SU-DHL-6 (cell line): ENCODE measurements around the gene NUSAP1.

Source experiments
- H2AFZ ChIP-seq: fragments of 200-600 bp; sonication (generic); 2 replicates; pipeline ENCODE4 v1.6.1; 2014; ENCODE audit warnings: low read depth, mild to moderate bottlenecking, moderate library complexity, mixed read lengths, antibody characterized with exemption, low read length; ENCODE audit not compliant: severe bottlenecking
- H3F3A ChIP-seq: fragments of 200-600 bp; shearing (Covaris generic); 2 replicates; pipeline ENCODE4 v1.6.0; 2016; ENCODE audit warnings: antibody characterized with exemption, mild to moderate bottlenecking; ENCODE audit not compliant: insufficient read depth
- H3K27ac ChIP-seq: fragments of 200-600 bp; sonication (generic); 2 replicates; pipeline ENCODE4 v1.5.1; 2016; ENCODE audit warnings: low read depth, mild to moderate bottlenecking, low read length, moderate library complexity, mixed read lengths
- H3K27me3 ChIP-seq: fragments of 200-600 bp; sonication (generic), shearing (Covaris generic); 2 replicates; pipeline ENCODE4 v1.6.0; 2014; ENCODE audit warnings: mild to moderate bottlenecking, low read length
- H3K36me3 ChIP-seq: fragments of 200-600 bp; sonication (generic); 2 replicates; pipeline ENCODE4 v1.6.1; 2014; ENCODE audit warnings: mild to moderate bottlenecking, low read length, mixed read lengths
- H3K4me2 ChIP-seq: fragments of 300-600, 200-600 bp; shearing (Covaris generic), sonication (generic); 2 replicates; pipeline ENCODE4 v1.6.0; 2014; ENCODE audit warnings: low read length, low read depth, mild to moderate bottlenecking; ENCODE audit not compliant: poor library complexity, severe bottlenecking
- H3K4me3 ChIP-seq: fragments of 200-600 bp; sonication (generic); 2 replicates; pipeline ENCODE4 v1.5.1; 2014; ENCODE audit warnings: antibody characterized with exemption, low read length, mild to moderate bottlenecking, mixed read lengths; ENCODE audit not compliant: insufficient read depth, poor library complexity, severe bottlenecking
- H3K79me2 ChIP-seq: fragments of 200-600 bp; sonication (generic); 2 replicates; pipeline ENCODE4 v1.6.1; 2014; ENCODE audit warnings: mild to moderate bottlenecking, low read length, moderate library complexity; ENCODE audit not compliant: insufficient read depth
- H3K9ac ChIP-seq: fragments of 200-600 bp; sonication (generic); 2 replicates; pipeline ENCODE4 v1.7.0; 2014; ENCODE audit warnings: mild to moderate bottlenecking, low read length
- H3K9me2 ChIP-seq: fragments of 200-600 bp; sonication (generic); replicated peaks from 2 replicates; pipeline ENCODE4 v1.6.1; 2014; ENCODE audit warnings: low read length; ENCODE audit not compliant: insufficient read depth
- H3K9me3 ChIP-seq: fragments of 200-600 bp; sonication (generic); 2 replicates; pipeline ENCODE4 v1.6.1; 2014; ENCODE audit warnings: low read length, mixed read lengths; ENCODE audit not compliant: insufficient read depth
- H4K20me1 ChIP-seq: fragments of 200-600 bp; sonication (generic); 2 replicates; pipeline ENCODE4 v1.6.1; 2014; ENCODE audit warnings: low read depth, mild to moderate bottlenecking, antibody characterized with exemption, low read length, moderate library complexity, mixed read lengths
- EZH2phosphoT487 ChIP-seq: fragments of 200-600 bp; sonication (generic), shearing (Covaris generic); conservative IDR thresholded peaks from 2 replicates; pipeline ENCODE4 v1.6.1; 2018; ENCODE audit warnings: mild to moderate bottlenecking, antibody characterized with exemption, low read length, moderate library complexity, mixed read lengths
- TF ChIP-seq, protein P1 (sequence below): fragments of 200-600 bp; sonication (generic); IDR thresholded peaks from one replicate; pipeline ENCODE4 v1.5.1; 2017; ENCODE audit warnings: antibody characterized with exemption, mild to moderate bottlenecking, low read length, moderate library complexity; ENCODE audit not compliant: insufficient read depth, poor library complexity, severe bottlenecking

The NUSAP1 gene

DNA sequence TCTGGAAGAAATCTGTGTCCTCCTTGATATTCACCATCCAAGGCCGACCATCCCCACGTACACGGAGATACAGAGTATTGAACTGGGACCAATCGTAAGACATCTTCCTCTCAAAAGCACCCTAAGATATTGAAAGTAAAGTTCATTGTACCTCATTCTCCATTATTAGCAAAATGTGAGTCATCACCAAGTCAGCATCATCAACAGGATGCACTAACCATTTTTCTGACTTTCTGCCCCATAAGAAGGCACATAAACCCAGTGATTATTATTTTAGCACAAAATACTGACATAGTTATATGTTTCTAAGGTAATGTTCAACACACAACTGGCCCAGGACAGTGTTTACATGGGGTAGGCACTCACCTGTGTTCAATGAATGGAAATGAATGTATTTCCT lies 62.2 kb downstream of the NUSAP1 start:
- H2AFZ ChIP-seq = no peak overlapping the region
- H3K9me3 ChIP-seq = no peaks in the 10 kb centered on the region
- no peak overlapping the region for H3K27ac ChIP-seq
- H3K4me3 ChIP-seq = no peak overlapping the region
- H4K20me1 ChIP-seq = no peaks in the 10 kb centered on the region
- H3K79me2 ChIP-seq = no peaks in the 10 kb centered on the region
- TF ChIP-seq, protein P1, sequence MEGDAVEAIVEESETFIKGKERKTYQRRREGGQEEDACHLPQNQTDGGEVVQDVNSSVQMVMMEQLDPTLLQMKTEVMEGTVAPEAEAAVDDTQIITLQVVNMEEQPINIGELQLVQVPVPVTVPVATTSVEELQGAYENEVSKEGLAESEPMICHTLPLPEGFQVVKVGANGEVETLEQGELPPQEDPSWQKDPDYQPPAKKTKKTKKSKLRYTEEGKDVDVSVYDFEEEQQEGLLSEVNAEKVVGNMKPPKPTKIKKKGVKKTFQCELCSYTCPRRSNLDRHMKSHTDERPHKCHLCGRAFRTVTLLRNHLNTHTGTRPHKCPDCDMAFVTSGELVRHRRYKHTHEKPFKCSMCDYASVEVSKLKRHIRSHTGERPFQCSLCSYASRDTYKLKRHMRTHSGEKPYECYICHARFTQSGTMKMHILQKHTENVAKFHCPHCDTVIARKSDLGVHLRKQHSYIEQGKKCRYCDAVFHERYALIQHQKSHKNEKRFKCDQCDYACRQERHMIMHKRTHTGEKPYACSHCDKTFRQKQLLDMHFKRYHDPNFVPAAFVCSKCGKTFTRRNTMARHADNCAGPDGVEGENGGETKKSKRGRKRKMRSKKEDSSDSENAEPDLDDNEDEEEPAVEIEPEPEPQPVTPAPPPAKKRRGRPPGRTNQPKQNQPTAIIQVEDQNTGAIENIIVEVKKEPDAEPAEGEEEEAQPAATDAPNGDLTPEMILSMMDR = no peak
- TF ChIP-seq EZH2phosphoT487 = no peak
- no peaks in the 10 kb centered on the region for H3K27me3 ChIP-seq
- no peak overlapping the region for H3K9ac ChIP-seq
- H3K9me2 ChIP-seq = no peaks in the 10 kb centered on the region
- H3K4me2 ChIP-seq = no peak overlapping the region
- no peaks in the 10 kb centered on the region for H3K36me3 ChIP-seq
- peaks cover 11% of the 10 kb centered on the region; the same call in 1 of the 2 replicates for H3F3A ChIP-seq

DNA sequence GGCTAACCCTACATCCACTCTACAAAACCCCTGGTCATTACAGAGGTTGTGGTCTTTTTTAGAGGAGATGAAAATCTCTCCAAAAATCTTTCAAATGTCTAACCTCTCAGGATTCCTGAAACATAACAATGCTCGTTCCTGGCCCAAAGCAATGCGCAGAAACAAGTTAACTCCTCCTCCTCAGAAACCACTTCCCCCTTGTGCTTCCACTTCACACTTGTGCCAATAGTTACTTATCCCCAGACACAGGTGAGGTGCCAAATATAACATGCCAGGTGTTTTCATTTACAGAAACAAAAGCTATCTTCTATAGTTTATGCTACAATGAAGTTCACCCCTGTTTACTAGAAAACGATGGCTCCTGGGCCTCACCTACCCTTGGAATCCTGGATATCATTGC lies 63.4 kb downstream of the NUSAP1 start:
- H3F3A ChIP-seq = peaks cover 11% of the 10 kb centered on the region; the same call in 1 of the 2 replicates
- no peak overlapping the region for H3K27ac ChIP-seq
- no peaks in the 10 kb centered on the region for H3K27me3 ChIP-seq
- no peaks in the 10 kb centered on the region for H3K9me3 ChIP-seq
- no peak overlapping the region for H3K4me2 ChIP-seq
- no peak overlapping the region for H2AFZ ChIP-seq
- no peaks in the 10 kb centered on the region for H3K36me3 ChIP-seq
- TF ChIP-seq EZH2phosphoT487 = no peak
- TF ChIP-seq, protein P1 = no peak
- 0 out of 2 replicates have a peak, but pooled peaks cover 2% of the 10 kb centered on the region for H3K79me2 ChIP-seq
- no peaks in the 10 kb centered on the region for H3K9me2 ChIP-seq
- H3K9ac ChIP-seq = no peak overlapping the region
- no peak overlapping the region for H3K4me3 ChIP-seq
- no peaks in the 10 kb centered on the region for H4K20me1 ChIP-seq

DNA sequence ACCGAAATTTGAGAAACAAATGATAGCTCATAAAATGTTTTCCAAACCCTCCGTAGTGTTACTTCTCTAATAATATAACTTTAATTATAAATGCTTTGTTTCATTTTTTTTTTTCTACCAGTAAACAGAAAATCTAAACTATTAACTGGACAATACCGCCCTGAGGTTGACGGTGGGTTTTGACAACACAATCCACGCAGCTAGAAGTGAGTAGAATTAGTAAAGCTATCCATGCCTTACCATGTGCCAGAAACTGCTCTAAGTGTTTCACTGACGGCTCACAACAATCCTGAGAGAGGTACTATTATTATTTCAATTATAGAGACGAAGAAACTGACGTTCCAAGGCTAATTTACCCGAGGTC lies 69.2 kb downstream of the NUSAP1 start:
- H3K9ac ChIP-seq = peak overlapping the region; percentile 79
- TF ChIP-seq, protein P1 = no peak
- TF ChIP-seq EZH2phosphoT487 = no peak
- peak overlapping the region; percentile 89 for H3K4me3 ChIP-seq
- H2AFZ ChIP-seq = peak overlapping the region; percentile 66
- H3K9me2 ChIP-seq = no peaks in the 10 kb centered on the region
- H3K27ac ChIP-seq = peak overlapping the region; percentile 80
- H3K27me3 ChIP-seq = no peaks in the 10 kb centered on the region
- peaks cover 7% of the 10 kb centered on the region for H3F3A ChIP-seq
- H3K9me3 ChIP-seq = no peaks in the 10 kb centered on the region
- no peaks in the 10 kb centered on the region for H3K36me3 ChIP-seq
- no peaks in the 10 kb centered on the region for H4K20me1 ChIP-seq
- H3K4me2 ChIP-seq = peak overlapping the region; percentile 92
- peaks cover 16% of the 10 kb centered on the region for H3K79me2 ChIP-seq
